K562 treated with DMSO at 1 percent for 4 hours (cell line): Measurements from ENCODE around the gene SPIN4. TPM values are rescaled to one million over a fixed set of nuclear protein-coding genes. Genes with fewer than 3 reads are reported as not detected.

ENCODE experiments used
- total RNA-seq: library from RNA; unstranded; fragments of 300-600 nt; gene quantifications from 2 replicates; pipeline ENCODE4 v1.2.3, GENCODE V29; 2022; ENCODE audit not compliant: insufficient read depth

Gene SPIN4
- 4.0 and 10.7 TPM in 2 replicates for total RNA-seq

DNA sequence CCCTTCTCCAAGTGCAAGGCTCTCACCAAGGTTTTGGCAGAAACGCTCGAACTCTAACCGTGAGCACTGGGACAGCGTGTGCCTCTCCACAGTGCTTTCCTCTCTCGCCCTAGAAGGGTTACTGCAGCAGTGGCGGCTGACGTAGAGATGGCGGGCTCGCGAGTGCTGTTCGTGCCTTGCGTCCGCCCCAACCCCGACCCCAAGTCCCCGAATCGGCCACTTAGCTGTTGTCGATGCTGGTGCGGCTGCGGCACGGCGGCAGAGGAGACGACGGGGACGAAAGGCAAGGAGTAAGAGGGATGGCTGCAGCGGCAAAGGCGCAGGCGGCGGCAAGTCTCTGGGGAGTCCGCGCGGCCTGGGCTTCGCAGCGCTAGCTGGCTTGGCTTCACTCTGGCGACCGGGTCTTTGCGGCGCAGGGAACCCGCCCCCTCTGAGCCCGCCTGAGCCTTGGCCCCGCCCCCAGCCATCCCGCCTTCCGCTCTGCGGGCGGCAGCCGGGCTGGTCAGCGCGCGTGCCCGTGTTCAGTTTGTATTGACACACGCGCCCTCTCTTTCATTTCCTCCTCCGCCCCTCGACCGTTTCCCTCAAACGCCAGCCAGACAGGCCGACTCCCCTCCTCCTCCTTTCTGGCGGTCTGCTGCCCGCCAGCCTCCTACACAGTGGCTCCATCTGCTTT is at the start of gene SPIN4:
Gene SPIN4, minus strand, starts transcription at position 392 of the 676 bp plus-strand sequence. CDS start 513 bp downstream, outside the sequence.

